HUES6 (cell line): Measurements from ENCODE around the gene FARSA.

Experiments
- H3K27ac ChIP-seq: 2 replicates; pipeline ENCODE4 v1.7.0; 2013; ENCODE audit warnings: low read depth, mild to moderate bottlenecking, low read length, inconsistent platforms
- H3K27me3 ChIP-seq: 2 replicates; pipeline ENCODE4 v1.6.1; 2013; ENCODE audit warnings: low read length; ENCODE audit not compliant: control insufficient read depth, insufficient read depth
- H3K36me3 ChIP-seq: 2 replicates; pipeline ENCODE4 v1.6.1; 2013; ENCODE audit warnings: low read length; ENCODE audit not compliant: control insufficient read depth, insufficient read depth
- H3K4me1 ChIP-seq: 2 replicates; pipeline ENCODE4 v1.6.1; 2013; ENCODE audit warnings: low read length; ENCODE audit not compliant: control insufficient read depth, insufficient read depth
- H3K4me3 ChIP-seq: 2 replicates; pipeline ENCODE4 v1.5.1; 2013; ENCODE audit warnings: low read depth, low read length
- H3K9ac ChIP-seq: one replicate; pipeline ENCODE4 v1.6.1; 2013; ENCODE audit warnings: mild to moderate bottlenecking, low read length
- H3K9me3 ChIP-seq: 2 replicates; pipeline ENCODE4 v1.6.1; 2013; ENCODE audit warnings: low read depth, low read length; ENCODE audit not compliant: control insufficient read depth, insufficient read depth

Gene FARSA

GRCh38 chr19:12944104-12944674 lies 10.7 kb upstream of the FARSA start:
- Histone ChIP-seq H3K9ac (no peak overlapping the region), H3K9me3 (no peaks in the 10 kb centered on the region), H3K36me3 (peaks cover 77% of the 10 kb centered on the region), H3K27me3 (no peaks in the 10 kb centered on the region), H3K4me3 (no peak overlapping the region), H3K4me1 (peaks cover 11% of the 10 kb centered on the region), H3K27ac (no peak overlapping the region)

DNA sequence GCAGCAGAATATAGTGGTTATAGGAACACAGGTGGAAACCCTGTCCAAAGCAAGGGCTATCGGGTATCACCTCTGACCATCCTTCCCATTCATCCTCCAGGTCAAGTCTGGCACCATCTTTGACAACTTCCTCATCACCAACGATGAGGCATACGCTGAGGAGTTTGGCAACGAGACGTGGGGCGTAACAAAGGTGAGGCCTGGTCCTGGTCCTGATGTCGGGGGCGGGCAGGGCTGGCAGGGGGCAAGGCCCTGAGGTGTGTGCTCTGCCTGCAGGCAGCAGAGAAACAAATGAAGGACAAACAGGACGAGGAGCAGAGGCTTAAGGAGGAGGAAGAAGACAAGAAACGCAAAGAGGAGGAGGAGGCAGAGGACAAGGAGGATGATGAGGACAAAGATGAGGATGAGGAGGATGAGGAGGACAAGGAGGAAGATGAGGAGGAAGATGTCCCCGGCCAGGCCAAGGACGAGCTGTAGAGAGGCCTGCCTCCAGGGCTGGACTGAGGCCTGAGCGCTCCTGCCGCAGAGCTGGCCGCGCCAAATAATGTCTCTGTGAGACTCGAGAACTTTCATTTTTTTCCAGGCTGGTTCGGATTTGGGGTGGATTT lies 10.0 kb upstream of the FARSA start:
- H3K4me3 ChIP-seq = no peak overlapping the region
- H3K9me3 ChIP-seq = no peaks in the 10 kb centered on the region
- H3K27ac ChIP-seq = no peak overlapping the region
- H3K27me3 ChIP-seq = no peaks in the 10 kb centered on the region
- peaks cover 11% of the 10 kb centered on the region for H3K4me1 ChIP-seq
- H3K36me3 ChIP-seq = peaks cover 73% of the 10 kb centered on the region
- no peak overlapping the region for H3K9ac ChIP-seq

GRCh38 chr19:12940897-12941296 lies 7.4 kb upstream of the FARSA start:
- peaks cover 60% of the 10 kb centered on the region for H3K36me3 ChIP-seq
- no peaks in the 10 kb centered on the region for H3K9me3 ChIP-seq
- peaks cover 20% of the 10 kb centered on the region for H3K4me1 ChIP-seq
- H3K27ac ChIP-seq = no peak overlapping the region
- no peaks in the 10 kb centered on the region for H3K27me3 ChIP-seq
- no peak overlapping the region for H3K9ac ChIP-seq
- H3K4me3 ChIP-seq = 0 out of 2 replicates have a peak overlapping the region, but pooled peaks have one; percentile 85

GRCh38 chr19:12939975-12940423 lies 6.5 kb upstream of the FARSA start:
- Histone ChIP-seq H3K36me3 (peaks cover 60% of the 10 kb centered on the region), H3K4me1 (peaks cover 20% of the 10 kb centered on the region)

DNA sequence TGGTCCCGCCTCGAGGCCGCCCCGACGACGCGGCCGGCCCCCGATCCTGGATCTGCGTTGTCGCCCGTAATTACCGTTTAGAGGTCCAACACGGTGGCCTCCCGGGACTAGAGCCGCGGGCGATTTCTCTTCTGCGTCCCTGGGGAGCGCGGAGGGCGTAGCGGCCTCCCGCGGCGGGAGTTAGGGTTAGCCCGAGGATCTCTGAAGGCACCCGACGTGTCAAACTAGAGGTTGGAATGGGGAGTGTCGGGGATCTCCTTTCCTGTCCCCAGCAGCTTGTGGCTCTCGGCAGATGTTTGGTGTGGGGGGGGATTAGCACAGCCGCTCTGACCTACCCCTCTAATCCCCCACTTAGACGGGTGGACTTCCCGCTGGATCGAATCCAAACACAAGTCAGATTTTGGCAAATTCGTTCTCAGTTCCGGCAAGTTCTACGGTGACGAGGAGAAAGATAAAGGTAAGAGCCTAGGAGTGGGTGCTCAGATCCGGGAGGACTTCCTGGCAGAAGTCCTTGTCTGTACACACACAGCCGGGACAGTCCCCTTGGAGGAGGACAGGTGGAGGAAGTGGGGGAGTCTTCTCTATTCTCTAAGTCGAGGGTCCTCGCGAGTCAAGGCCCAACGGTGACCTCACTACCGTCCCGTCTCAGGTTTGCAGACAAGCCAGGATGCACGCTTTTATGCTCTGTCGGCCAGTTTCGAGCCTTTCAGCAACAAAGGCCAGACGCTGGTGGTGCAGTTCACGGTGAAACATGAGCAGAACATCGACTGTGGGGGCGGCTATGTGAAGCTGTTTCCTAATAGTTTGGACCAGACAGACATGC lies 5.5 kb upstream of the FARSA start:
- Histone ChIP-seq H3K9me3 (no peaks in the 10 kb centered on the region), H3K9ac (peak overlapping the region; percentile 94), H3K4me1 (peaks cover 20% of the 10 kb centered on the region), H3K27me3 (no peaks in the 10 kb centered on the region), H3K4me3 (peak overlapping the region; percentile 85), H3K36me3 (peaks cover 50% of the 10 kb centered on the region), H3K27ac (peak overlapping the region; percentile 71; the same call in 1 of the 2 replicates)

More at GRCh38 chr19:12939975-12940423, 6.5 kb upstream of the FARSA start:
- Histone ChIP-seq H3K9me3 (no peaks in the 10 kb centered on the region), H3K27ac (no peak overlapping the region), H3K9ac (no peak overlapping the region), H3K27me3 (no peaks in the 10 kb centered on the region), H3K4me3 (peak overlapping the region; percentile 85)

DNA sequence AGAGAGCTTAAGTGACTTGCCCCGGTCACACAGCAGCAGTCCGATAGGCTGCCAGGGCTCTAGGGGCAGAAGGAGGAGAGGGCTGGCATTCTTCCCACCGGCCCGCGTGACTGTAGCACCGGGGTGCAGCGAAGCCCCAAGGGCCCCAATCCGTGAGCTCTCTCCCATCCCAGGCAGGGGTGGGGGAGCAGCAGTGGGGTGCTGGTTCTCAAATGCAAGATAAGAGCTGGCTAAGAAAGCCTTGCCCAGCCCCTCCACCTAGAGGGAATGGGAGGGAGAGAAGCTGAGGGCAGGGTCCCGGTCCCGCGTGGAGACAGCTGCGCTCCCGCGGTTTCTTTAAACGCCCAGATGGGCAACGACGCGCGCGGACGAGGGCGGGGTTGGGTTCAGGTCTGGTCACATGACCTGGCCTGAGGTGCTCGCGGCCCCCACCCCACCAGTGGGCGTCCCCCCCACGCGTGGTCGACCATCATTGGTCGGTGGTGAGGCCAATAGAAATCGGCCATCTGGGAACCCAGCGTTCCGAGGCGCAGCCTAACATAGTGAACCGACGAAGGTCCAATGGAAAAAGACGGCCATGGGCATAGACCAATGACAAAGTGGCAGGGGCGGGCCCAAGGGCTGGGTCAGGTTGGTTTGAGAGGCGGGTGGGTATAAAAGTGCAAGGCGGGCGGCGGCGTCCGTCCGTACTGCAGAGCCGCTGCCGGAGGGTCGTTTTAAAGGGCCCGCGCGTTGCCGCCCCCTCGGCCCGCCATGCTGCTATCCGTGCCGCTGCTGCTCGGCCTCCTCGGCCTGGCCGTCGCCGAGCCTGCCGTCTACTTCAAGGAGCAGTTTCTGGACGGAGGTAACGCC lies 4.6 kb upstream of the FARSA start, which contains the start of gene CALR:
CALR (plus strand) TSS at position 683 of the 852 bp plus-strand sequence; CDS start at position 754, 71 bp downstream.
- H3K4me3 ChIP-seq = peak within 1 kb of the TSS; percentile 85
- H3K9ac ChIP-seq = peak within 1 kb of the TSS; percentile 94
- peaks cover 43% of the 10 kb centered on the region for H3K36me3 ChIP-seq
- H3K27me3 ChIP-seq = no peaks in the 10 kb centered on the region
- no peaks in the 10 kb centered on the region for H3K9me3 ChIP-seq
- peaks cover 20% of the 10 kb centered on the region for H3K4me1 ChIP-seq
- peak within 1 kb of the TSS; percentile 71; the same call in 1 of the 2 replicates for H3K27ac ChIP-seq

DNA sequence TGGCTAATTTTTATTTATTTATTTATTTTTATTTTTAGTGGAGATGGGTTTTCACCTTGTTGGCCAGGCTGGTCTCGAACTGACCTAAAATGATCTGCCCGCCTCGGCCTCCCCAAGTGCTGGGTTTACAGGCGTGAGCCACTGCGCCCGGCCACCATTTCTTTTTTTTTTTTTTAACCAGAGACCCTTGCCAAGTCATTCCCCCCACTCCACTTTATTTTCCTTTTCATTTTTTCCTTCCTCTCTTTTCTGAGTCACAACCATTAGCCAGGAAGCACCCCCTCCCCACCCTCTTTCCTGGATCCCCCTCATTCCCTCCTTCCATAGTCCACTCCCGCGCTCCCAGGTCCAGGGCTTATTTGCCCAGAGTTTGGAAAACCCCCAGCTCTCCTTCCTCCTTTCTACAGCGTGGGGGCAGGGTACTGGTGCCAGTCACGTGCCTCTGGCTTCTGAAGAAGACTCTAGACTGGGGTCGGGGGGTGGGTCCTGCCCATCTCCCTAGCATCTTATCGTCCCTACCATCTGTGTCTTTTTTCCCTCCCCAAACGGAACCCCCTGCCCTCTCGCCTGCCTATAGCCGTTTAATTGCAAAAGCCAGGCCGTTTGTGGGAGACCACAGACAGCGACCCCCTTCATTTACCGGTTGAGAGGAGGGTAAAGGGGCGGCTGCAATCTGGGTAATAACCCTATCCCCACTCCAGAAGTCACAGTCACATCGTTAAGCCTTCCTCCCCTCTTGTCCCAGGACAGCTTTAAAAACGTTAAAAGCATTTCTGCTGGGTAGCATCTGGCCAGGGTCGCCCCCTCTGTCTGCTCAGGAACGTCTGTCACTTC lies 3.8 kb upstream of the FARSA start:
- no peaks in the 10 kb centered on the region for H3K27me3 ChIP-seq
- H3K36me3 ChIP-seq = peaks cover 34% of the 10 kb centered on the region
- no peaks in the 10 kb centered on the region for H3K9me3 ChIP-seq
- peaks cover 25% of the 10 kb centered on the region for H3K4me1 ChIP-seq
- H3K9ac ChIP-seq = peak overlapping the region; percentile 70
- H3K4me3 ChIP-seq = peak overlapping the region; percentile 85
- H3K27ac ChIP-seq = peak overlapping the region; percentile 24; the same call in 1 of the 2 replicates

DNA sequence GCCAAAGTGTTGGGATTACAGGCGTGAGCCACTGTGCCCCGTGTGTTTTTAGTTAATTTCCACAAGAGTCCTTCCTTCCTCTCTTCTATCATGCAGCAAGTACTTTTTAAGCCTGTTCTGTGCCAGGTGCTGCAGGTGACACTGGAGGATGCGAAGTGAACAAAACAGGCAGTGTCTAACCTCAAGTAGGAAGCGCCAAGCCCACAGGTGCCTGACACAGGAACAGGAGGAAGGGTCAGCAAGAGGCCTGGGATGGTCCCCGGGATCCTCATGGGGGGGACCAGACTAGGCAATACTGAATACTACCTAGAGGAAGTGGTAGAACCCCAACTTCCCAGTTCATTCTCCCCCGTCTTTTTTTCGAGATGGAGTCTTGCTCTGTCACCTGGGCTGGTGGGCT lies 3.1 kb upstream of the FARSA start:
- Histone ChIP-seq H3K9me3 (no peaks in the 10 kb centered on the region), H3K27ac (no peak overlapping the region), H3K9ac (no peak overlapping the region), H3K27me3 (no peaks in the 10 kb centered on the region), H3K4me1 (peaks cover 26% of the 10 kb centered on the region), H3K4me3 (no peak overlapping the region), H3K36me3 (peaks cover 29% of the 10 kb centered on the region)

- no peaks in the 10 kb centered on the region for H3K27me3 ChIP-seq
- peaks cover 24% of the 10 kb centered on the region for H3K4me1 ChIP-seq
- no peak overlapping the region for H3K9ac ChIP-seq
- H3K9me3 ChIP-seq = no peaks in the 10 kb centered on the region
- peaks cover 26% of the 10 kb centered on the region for H3K36me3 ChIP-seq
- no peak overlapping the region for H3K4me3 ChIP-seq
- H3K27ac ChIP-seq = no peak overlapping the region
Measured at GRCh38 chr19:12935071-12935470, 1.6 kb upstream of the FARSA start.
